ENCODE data around the gene CYP27B1. TPM values are rescaled to one million over a fixed set of nuclear protein-coding genes. Genes with fewer than 3 reads are reported as not detected.

CYP27B1 gene
- total RNA-seq, 1 experiment from 2014 or later: 1.8 TPM

DNA sequence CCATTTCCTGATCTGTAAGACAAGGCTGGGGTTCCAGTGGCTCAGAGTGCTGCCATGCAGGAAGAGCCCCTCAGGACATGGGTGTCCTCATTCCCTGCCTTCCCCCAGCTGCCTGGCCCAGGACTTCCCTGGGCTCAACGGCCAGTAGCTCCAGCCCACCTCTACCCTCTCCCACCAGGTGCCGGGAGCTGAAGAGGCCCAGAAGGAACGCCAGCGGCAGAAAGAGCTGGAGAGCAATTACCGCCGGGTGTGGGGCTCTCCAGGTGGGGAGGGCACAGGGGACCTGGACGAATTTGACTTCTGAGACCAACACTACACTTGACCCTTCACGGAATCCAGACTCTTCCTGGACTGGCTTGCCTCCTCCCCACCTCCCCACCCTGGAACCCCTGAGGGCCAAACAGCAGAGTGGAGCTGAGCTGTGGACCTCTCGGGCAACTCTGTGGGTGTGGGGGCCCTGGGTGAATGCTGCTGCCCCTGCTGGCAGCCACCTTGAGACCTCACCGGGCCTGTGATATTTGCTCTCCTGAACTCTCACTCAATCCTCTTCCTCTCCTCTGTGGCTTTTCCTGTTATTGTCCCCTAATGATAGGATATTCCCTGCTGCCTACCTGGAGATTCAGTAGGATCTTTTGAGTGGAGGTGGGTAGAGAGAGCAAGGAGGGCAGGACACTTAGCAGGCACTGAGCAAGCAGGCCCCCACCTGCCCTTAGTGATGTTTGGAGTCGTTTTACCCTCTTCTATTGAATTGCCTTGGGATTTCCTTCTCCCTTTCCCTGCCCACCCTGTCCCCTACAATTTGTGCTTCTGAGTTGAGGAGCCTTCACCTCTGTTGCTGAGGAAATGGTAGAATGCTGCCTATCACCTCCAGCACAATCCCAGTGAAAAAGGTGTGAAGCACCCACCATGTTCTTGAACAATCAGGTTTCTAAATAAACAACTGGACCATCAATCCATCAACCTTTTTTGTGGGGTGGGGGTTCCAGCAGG is 46.0 kb downstream of the CYP27B1 start:
- CTCF ChIA-PET: no interaction called here
- H3K9me3 Mint-ChIP-seq (ENCODE audit: low read depth, unreplicated experiment): no peaks in the 10 kb centered on the region
- H3K27ac Mint-ChIP-seq (ENCODE audit: unreplicated experiment): no peak overlapping the region
- H3K4me1 Mint-ChIP-seq (ENCODE audit: low read depth, unreplicated experiment): no peaks in the 10 kb centered on the region
- intact Hi-C loops (cut with micrococcal nuclease; ENCODE audit: unreplicated experiment): no loop called here
- H3K36me3 Mint-ChIP-seq (ENCODE audit: insufficient read depth, unreplicated experiment): peaks cover 55% of the 10 kb centered on the region
- no peak for DNase-seq
- TSS peak; percentile 82 for BruUV-seq (replicated peaks)
- TF ChIP-seq, protein P1, sequence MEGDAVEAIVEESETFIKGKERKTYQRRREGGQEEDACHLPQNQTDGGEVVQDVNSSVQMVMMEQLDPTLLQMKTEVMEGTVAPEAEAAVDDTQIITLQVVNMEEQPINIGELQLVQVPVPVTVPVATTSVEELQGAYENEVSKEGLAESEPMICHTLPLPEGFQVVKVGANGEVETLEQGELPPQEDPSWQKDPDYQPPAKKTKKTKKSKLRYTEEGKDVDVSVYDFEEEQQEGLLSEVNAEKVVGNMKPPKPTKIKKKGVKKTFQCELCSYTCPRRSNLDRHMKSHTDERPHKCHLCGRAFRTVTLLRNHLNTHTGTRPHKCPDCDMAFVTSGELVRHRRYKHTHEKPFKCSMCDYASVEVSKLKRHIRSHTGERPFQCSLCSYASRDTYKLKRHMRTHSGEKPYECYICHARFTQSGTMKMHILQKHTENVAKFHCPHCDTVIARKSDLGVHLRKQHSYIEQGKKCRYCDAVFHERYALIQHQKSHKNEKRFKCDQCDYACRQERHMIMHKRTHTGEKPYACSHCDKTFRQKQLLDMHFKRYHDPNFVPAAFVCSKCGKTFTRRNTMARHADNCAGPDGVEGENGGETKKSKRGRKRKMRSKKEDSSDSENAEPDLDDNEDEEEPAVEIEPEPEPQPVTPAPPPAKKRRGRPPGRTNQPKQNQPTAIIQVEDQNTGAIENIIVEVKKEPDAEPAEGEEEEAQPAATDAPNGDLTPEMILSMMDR (IDR thresholded peaks at IDR 0.05; ENCODE audit: unreplicated experiment): no peak
- no peak overlapping the region for H3K4me3 Mint-ChIP-seq (ENCODE audit: low read depth, unreplicated experiment)
- peaks cover 25% of the 10 kb centered on the region for H3K27me3 Mint-ChIP-seq (ENCODE audit: unreplicated experiment)

DNA sequence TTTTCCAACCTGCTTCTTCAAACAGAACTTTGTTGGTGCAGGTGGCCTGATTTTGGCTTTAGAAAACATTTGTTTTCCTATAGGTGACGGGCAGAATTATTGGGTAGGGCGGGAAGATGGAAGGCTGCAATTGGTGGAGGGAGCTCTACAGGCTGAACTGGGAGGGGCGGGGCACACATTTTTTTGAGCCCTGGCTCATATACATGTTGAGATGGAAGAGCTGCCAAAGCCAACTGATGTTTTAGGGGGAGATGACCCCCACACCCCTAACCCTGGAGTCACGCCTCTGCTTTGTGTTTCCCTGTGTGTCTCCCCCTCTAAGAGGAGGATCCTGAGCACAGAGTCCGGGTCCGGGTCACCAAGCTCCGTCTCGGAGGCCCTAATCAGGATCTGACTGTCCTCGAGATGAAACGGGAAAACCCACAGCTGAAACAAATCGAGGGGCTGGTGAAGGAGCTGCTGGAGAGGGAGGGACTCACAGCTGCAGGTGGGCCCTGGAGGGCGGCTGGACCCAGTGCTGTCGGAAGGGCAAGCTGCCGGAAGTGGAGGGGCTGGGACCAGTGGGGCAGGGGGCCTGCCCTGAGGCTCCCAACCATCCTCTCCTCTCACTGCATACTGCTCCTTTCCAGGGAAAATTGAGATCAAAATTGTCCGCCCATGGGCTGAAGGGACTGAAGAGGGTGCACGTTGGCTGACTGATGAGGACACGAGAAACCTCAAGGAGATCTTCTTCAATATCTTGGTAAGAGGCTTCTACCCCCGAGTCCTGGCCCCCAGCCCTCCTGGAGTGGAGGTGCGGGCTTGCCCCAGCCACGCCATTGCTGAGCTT is 46.9 kb downstream of the CYP27B1 start:
- H3K27ac Mint-ChIP-seq (ENCODE audit: unreplicated experiment): no peak overlapping the region

DNA sequence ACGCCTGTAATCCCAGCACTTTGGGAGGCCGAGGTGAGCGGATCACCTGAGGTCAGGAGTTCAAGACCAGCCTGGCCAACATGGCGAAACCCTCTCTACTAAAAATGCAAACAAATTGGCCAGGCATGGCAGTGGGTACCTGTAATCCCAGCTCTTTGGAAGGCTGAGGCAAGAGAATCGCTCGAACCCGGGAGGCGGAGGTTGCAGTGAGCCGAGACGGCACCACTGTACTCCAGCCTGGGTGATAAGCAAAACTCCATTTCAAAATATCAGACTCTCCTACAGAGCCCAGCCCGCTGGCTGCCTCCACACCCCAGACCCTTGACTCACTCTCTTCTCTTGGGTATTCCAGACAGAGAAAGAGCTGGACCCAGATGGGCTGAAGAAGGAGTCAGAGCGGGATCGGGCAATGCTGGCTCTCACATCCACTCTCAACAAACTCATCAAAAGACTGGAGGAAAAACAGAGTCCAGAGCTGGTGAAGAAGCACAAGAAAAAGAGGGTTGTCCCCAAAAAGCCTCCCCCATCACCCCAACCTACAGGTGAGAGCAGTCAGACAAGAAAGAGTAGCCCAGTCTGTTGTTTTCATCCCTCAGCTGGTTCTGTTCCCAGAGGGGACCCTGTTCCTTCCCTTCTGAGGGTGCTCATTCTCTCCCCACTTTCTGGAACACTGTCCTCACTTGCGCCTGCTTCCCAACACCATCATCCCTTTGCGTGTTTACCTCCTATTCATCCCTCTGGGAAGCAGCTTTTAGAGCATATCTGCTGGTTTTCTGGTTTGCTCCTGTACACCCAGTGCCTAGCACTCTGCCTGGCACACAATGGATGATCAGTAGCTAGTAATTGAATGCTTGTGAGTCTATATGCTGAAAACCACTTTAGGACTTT is 48.0 kb downstream of the CYP27B1 start:
- Mint-ChIP-seq H3K4me1 (ENCODE audit: low read depth, unreplicated experiment) (no peaks in the 10 kb centered on the region), H3K36me3 (ENCODE audit: insufficient read depth, unreplicated experiment) (peaks cover 50% of the 10 kb centered on the region), H3K27ac (ENCODE audit: unreplicated experiment) (no peak overlapping the region), H3K9me3 (ENCODE audit: low read depth, unreplicated experiment) (no peaks in the 10 kb centered on the region), H3K4me3 (ENCODE audit: low read depth, unreplicated experiment) (no peak overlapping the region), H3K27me3 (ENCODE audit: unreplicated experiment) (peaks cover 6% of the 10 kb centered on the region)
- TF ChIP-seq, protein P1 (IDR thresholded peaks at IDR 0.05; ENCODE audit: unreplicated experiment): no peak
- DNase-seq: no peak
- BruUV-seq (replicated peaks): no TSS peak
- intact Hi-C loops (cut with micrococcal nuclease; ENCODE audit: unreplicated experiment): no loop called here
- CTCF ChIA-PET: no interaction called here

More for the DNA sequence above, 46.9 kb downstream of the CYP27B1 start:
- Mint-ChIP-seq H3K36me3 (ENCODE audit: insufficient read depth, unreplicated experiment) (peaks cover 53% of the 10 kb centered on the region), H3K4me3 (ENCODE audit: low read depth, unreplicated experiment) (no peak overlapping the region), H3K4me1 (ENCODE audit: low read depth, unreplicated experiment) (no peaks in the 10 kb centered on the region), H3K9me3 (ENCODE audit: low read depth, unreplicated experiment) (no peaks in the 10 kb centered on the region), H3K27me3 (ENCODE audit: unreplicated experiment) (peaks cover 17% of the 10 kb centered on the region)
- CTCF ChIA-PET: no interaction called here
- BruUV-seq (replicated peaks): no TSS peak
- TF ChIP-seq, protein P1 (IDR thresholded peaks at IDR 0.05; ENCODE audit: unreplicated experiment): no peak
- no peak for DNase-seq
- intact Hi-C loops (cut with micrococcal nuclease; ENCODE audit: unreplicated experiment): no loop called here

Data from Calu3 (cell line).